ENCODE measurements around the gene FEV. TPM values are rescaled to one million over a fixed set of nuclear protein-coding genes. Genes with fewer than 3 reads are reported as not detected.

The FEV gene
- total and polyA plus RNA-seq, 10 donors: not detected

- Histone ChIP-seq H3K27me3 (replicated peaks in 1 of 7) (peaks cover 0 to 51% (median 12%) of the 10 kb centered on the region in 7 donors), H3K27ac (no peak overlapping the region), H3K9me3 (no peaks in the 10 kb centered on the region), H3K4me1 (no peaks in the 10 kb centered on the region), H3K36me3 (no peaks in the 10 kb centered on the region), H3K4me3 (no peak overlapping the region)
- peak; percentile 69 for DNase-seq
- no peak for TF ChIP-seq POLR2A (IDR thresholded peaks at IDR 0.05)
- TF ChIP-seq, protein P1, sequence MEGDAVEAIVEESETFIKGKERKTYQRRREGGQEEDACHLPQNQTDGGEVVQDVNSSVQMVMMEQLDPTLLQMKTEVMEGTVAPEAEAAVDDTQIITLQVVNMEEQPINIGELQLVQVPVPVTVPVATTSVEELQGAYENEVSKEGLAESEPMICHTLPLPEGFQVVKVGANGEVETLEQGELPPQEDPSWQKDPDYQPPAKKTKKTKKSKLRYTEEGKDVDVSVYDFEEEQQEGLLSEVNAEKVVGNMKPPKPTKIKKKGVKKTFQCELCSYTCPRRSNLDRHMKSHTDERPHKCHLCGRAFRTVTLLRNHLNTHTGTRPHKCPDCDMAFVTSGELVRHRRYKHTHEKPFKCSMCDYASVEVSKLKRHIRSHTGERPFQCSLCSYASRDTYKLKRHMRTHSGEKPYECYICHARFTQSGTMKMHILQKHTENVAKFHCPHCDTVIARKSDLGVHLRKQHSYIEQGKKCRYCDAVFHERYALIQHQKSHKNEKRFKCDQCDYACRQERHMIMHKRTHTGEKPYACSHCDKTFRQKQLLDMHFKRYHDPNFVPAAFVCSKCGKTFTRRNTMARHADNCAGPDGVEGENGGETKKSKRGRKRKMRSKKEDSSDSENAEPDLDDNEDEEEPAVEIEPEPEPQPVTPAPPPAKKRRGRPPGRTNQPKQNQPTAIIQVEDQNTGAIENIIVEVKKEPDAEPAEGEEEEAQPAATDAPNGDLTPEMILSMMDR (IDR thresholded peaks at IDR 0.05 in 8 of 11, conservative IDR thresholded peaks at IDR 0.05 in 3 of 11): no peak
- no peak for TF ChIP-seq POLR2AphosphoS5 (IDR thresholded peaks at IDR 0.05)
- 86 to 91% (median 89%) methylated on average over 22 of the region's 22 CpGs for WGBS, 5 donors
- intact Hi-C loops (cut with DNase I; ENCODE audit: low total_unique reads): no loop called here
These were observed 42.6 kb upstream of the FEV start for GRCh38 chr2:219027511-219028055.

DNA sequence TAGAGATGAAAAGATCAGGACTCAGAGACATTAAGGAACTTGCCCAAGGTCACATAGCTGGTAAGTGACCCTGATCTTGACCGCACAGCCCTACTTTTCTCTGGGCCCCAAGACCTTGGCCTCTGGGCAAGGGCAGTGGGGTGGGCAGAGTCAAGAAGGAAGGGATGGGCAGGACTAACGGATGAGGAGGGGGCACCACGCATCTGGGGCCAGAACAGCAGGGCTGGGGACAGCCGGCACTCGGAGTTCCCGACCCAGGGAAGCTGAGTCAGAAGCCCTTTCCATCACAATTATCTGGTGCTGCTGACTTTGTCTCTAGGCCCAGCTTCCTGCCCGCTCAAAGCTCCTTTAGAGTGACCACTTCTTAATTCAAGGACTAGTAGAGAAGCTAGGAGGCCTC, 42.0 kb upstream of the FEV start:
- intact Hi-C loops (cut with DNase I; ENCODE audit: low total_unique reads): no loop called here
- Histone ChIP-seq H3K4me3 (no peak overlapping the region), H3K27ac (no peak overlapping the region), H3K4me1 (no peaks in the 10 kb centered on the region), H3K9me3 (no peaks in the 10 kb centered on the region), H3K27me3 (replicated peaks in 1 of 7) (peaks cover 0 to 48% (median 7%) of the 10 kb centered on the region in 7 donors), H3K36me3 (no peaks in the 10 kb centered on the region)
- WGBS, 5 donors: 62 to 86% (median 65%) methylated on average over 7 of the region's 7 CpGs
- peak; percentile 61 for DNase-seq
- TF ChIP-seq, protein P1 (IDR thresholded peaks at IDR 0.05 in 8 of 11, conservative IDR thresholded peaks at IDR 0.05 in 3 of 11): no peak
- no peak for TF ChIP-seq POLR2AphosphoS5 (IDR thresholded peaks at IDR 0.05)
- TF ChIP-seq POLR2A (IDR thresholded peaks at IDR 0.05): no peak

- 80 to 87% (median 84%) methylated on average over 13 to 18 of the region's 18 CpGs for WGBS, 5 donors
- H3K27ac ChIP-seq: no peak overlapping the region
- no peaks in the 10 kb centered on the region for H3K4me1 ChIP-seq
- DNase-seq: peak; percentile 58
- no peaks in the 10 kb centered on the region for H3K36me3 ChIP-seq
- intact Hi-C loops (cut with DNase I; ENCODE audit: low total_unique reads): no loop called here
- no peak overlapping the region for H3K4me3 ChIP-seq
- peaks cover 0 to 48% (median 7%) of the 10 kb centered on the region in 7 donors for H3K27me3 ChIP-seq (replicated peaks in 1 of 7)
- no peaks in the 10 kb centered on the region for H3K9me3 ChIP-seq
- TF ChIP-seq POLR2A (IDR thresholded peaks at IDR 0.05) (no peak), POLR2AphosphoS5 (IDR thresholded peaks at IDR 0.05) (no peak)
- TF ChIP-seq, protein P1 (IDR thresholded peaks at IDR 0.05 in 8 of 11, conservative IDR thresholded peaks at IDR 0.05 in 3 of 11): no peak
These were observed 40.9 kb upstream of the FEV start for GRCh38 chr2:219025637-219026585.

DNA sequence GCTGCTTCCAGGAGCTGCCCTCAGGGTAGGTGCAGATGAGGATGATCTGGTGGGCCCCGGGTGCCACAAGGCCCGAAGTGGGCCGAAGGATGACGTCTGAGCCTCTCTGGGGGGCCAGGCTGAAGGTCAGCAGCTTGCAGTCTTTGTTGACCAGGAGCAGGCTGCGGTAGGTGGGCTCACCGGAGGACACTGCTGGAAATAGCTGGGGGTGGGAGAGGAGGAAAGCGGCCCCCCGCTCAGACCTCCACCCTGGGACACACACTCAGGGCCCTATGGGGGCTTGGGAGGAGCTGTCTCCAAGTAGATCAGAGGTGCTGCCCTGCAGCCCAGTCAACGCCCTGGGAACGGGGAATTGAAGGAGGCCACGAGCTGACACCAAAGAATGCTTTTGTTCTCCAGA, 39.1 kb upstream of the FEV start:
- Histone ChIP-seq H3K4me1 (no peaks in the 10 kb centered on the region), H3K36me3 (no peaks in the 10 kb centered on the region), H3K4me3 (no peak overlapping the region), H3K9me3 (no peaks in the 10 kb centered on the region), H3K27me3 (replicated peaks in 1 of 7) (peaks cover 0 to 38% (median 0%) of the 10 kb centered on the region in 7 donors), H3K27ac (no peak overlapping the region)
- TF ChIP-seq, protein P1 (IDR thresholded peaks at IDR 0.05 in 8 of 11, conservative IDR thresholded peaks at IDR 0.05 in 3 of 11): no peak
- TF ChIP-seq POLR2AphosphoS5 (IDR thresholded peaks at IDR 0.05): no peak
- WGBS, 5 donors: 79 to 90% (median 82%) methylated on average over 9 to 11 of the region's 11 CpGs
- intact Hi-C loops (cut with DNase I; ENCODE audit: low total_unique reads): no loop called here
- peak; percentile 56 for DNase-seq
